HEK293 (cell line): ENCODE data around the gene PHACTR2.

ENCODE experiments used
- CTCF ChIA-PET: fragments of 350-600 bp; formaldehyde crosslinking; extraction: SDS; loops from one replicate; lab custom pipeline; 2021; ENCODE audit warnings: antibody characterized with exemption; lab: Yijun Ruan, JAX
- POLR2A ChIA-PET: fragments of 300-600 bp; formaldehyde crosslinking; extraction: SDS; loops from one replicate; lab custom pipeline; 2020; ENCODE audit warnings: antibody characterized with exemption, inconsistent platforms; lab: Yijun Ruan, JAX
- H3K27ac ChIP-seq: fragments of 200-500 bp; sonication (Bioruptor generic); 2 replicates; pipeline ENCODE4 v1.5.1; 2014; ENCODE audit warnings: low read depth, low read length, control low read depth, inconsistent platforms; ENCODE audit errors: extremely low read depth
- H3K36me3 ChIP-seq, 2 experiments: fragments of 200-500 bp in 1 of 2; sonication (Bioruptor generic) in 1 of 2; 1 replicate in 1 of 2; 2 replicates in 1 of 2; pipeline ENCODE4 v1.5.1; 2014 to 2017; ENCODE audit warnings: inconsistent platforms in 2 of 2, low read length in 2 of 2; ENCODE audit not compliant: control insufficient read depth in 2 of 2, insufficient read depth in 1 of 2
- H3K4me1 ChIP-seq: fragments of 200-500 bp; sonication (Bioruptor generic); 2 replicates; pipeline ENCODE4 v1.5.1; 2014; ENCODE audit warnings: mild to moderate bottlenecking, low read length, inconsistent platforms; ENCODE audit not compliant: control insufficient read depth, insufficient read depth
- H3K4me3 ChIP-seq: 2 replicates; pipeline ENCODE4 v1.5.1; 2011; ENCODE audit warnings: low read depth, mild to moderate bottlenecking, control low read depth, low read length, moderate library complexity
- H3K9me3 ChIP-seq: fragments of 200-500 bp; sonication (Bioruptor generic); 2 replicates; pipeline ENCODE4 v1.5.1; 2014; ENCODE audit warnings: low read depth, low read length, inconsistent platforms; ENCODE audit not compliant: control insufficient read depth, insufficient read depth
- HOXC10 ChIP-seq: sonication (generic); formaldehyde crosslinking; IDR thresholded peaks from 2 replicates; pipeline ENCODE4 v1.8.1; 2023; ENCODE audit warnings: mild to moderate bottlenecking, missing genetic modification reagents
- MYNN ChIP-seq: fragments of 450-650 bp; formaldehyde crosslinking; IDR thresholded peaks from 2 replicates; pipeline ENCODE4 v1.5.1; 2016; ENCODE audit warnings: missing biosample characterization, missing genetic modification characterization, borderline replicate concordance
- PRDM1 ChIP-seq: fragments of 450-650 bp; formaldehyde crosslinking; IDR thresholded peaks from 2 replicates; pipeline ENCODE4; 2016; ENCODE audit warnings: missing biosample characterization, missing genetic modification characterization
- ZBTB7A ChIP-seq: fragments of 450-650 bp; formaldehyde crosslinking; IDR thresholded peaks from 2 replicates; pipeline ENCODE4 v1.5.1; 2016; ENCODE audit warnings: low read depth, missing biosample characterization, missing genetic modification characterization
- ZBTB8A ChIP-seq: fragments of 450-650 bp; formaldehyde crosslinking; IDR thresholded peaks from 2 replicates; pipeline ENCODE4 v1.5.1; 2016; ENCODE audit warnings: missing biosample characterization, missing genetic modification characterization
- ZNF114 ChIP-seq: fragments of 450-650 bp; formaldehyde crosslinking; IDR thresholded peaks from 2 replicates; pipeline ENCODE4 v1.5.0; 2017; ENCODE audit warnings: missing biosample characterization, missing genetic modification characterization
- ZNF155 ChIP-seq: fragments of 450-650 bp; formaldehyde crosslinking; IDR thresholded peaks from 2 replicates; pipeline ENCODE4 v1.5.1; 2016; ENCODE audit warnings: missing biosample characterization, missing genetic modification characterization
- ZNF239 ChIP-seq: fragments of 450-650 bp; formaldehyde crosslinking; IDR thresholded peaks from 2 replicates; pipeline ENCODE4 v1.5.1; 2016; ENCODE audit warnings: missing biosample characterization, missing genetic modification characterization
- ZNF324 ChIP-seq: fragments of 450-650 bp; formaldehyde crosslinking; IDR thresholded peaks from 2 replicates; pipeline ENCODE4 v1.5.1; 2016; ENCODE audit warnings: missing biosample characterization, missing genetic modification characterization
- ZNF366 ChIP-seq: fragments of 450-650 bp; formaldehyde crosslinking; conservative IDR thresholded peaks from 2 replicates; pipeline ENCODE4 v1.5.1; 2016; ENCODE audit warnings: missing biosample characterization, missing genetic modification characterization
- ZNF423 ChIP-seq: fragments of 450-650 bp; formaldehyde crosslinking; IDR thresholded peaks from 2 replicates; pipeline ENCODE4 v1.5.1; 2016; ENCODE audit warnings: missing biosample characterization, missing genetic modification characterization
- ZNF510 ChIP-seq: fragments of 450-650 bp; formaldehyde crosslinking; IDR thresholded peaks from 2 replicates; pipeline ENCODE4 v1.5.1; 2018; ENCODE audit warnings: mild to moderate bottlenecking, missing genetic modification characterization, missing biosample characterization; ENCODE audit not compliant: insufficient replicate concordance
- ZNF585B ChIP-seq: fragments of 450-650 bp; formaldehyde crosslinking; IDR thresholded peaks from 2 replicates; pipeline ENCODE4 v1.5.1; 2016; ENCODE audit warnings: missing biosample characterization, missing genetic modification characterization
- TF ChIP-seq, protein P1 (sequence below): fragments of 450-650 bp; formaldehyde crosslinking; conservative IDR thresholded peaks from 2 replicates; pipeline ENCODE4 v1.5.1; 2016; ENCODE audit warnings: low read depth, missing biosample characterization, missing genetic modification characterization
- TF ChIP-seq, protein P2 (sequence below): fragments of 450-650 bp; formaldehyde crosslinking; IDR thresholded peaks from 2 replicates; pipeline ENCODE4 v1.5.1; 2016; ENCODE audit warnings: missing biosample characterization, missing genetic modification characterization
- TF ChIP-seq, protein P3 (sequence below): fragments of 450-650 bp; formaldehyde crosslinking; IDR thresholded peaks from 2 replicates; pipeline ENCODE4 v1.5.1; 2016; ENCODE audit warnings: missing biosample characterization, missing genetic modification characterization
- TF ChIP-seq, protein P4 (sequence below): fragments of 450-650 bp; formaldehyde crosslinking; IDR thresholded peaks from 2 replicates; pipeline ENCODE4 v1.5.1; 2017; ENCODE audit warnings: missing biosample characterization, missing genetic modification characterization
- TF ChIP-seq, protein P5 (sequence below): fragments of 450-650 bp; formaldehyde crosslinking; IDR thresholded peaks from 2 replicates; pipeline ENCODE4 v1.5.1; 2016; ENCODE audit warnings: missing biosample characterization, missing genetic modification characterization

PHACTR2 gene

DNA sequence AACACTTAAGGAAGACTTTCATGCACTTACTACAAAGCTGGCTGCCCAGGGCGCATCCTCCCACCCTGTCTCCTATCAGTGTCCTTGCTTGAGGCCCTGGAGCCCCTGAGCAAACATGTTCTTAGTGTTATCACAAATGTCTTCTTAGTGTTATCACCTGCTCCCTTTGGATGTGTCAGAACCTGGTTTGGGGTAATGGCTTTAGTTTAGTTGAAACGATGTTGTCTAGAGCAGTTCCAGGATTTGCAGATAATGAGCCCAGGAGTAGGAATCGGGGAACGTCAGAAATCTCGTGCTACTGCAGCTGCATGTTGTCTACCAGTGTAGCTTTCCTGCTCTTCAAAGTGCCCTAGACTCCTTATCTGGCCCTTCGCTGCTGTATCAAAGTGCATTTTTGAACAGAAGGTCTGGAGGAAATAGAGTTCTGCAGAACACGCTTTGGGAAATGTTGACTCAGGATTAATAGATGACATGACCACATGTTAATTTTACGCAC is 69.6 kb downstream of the PHACTR2 start (continued):
- TF ChIP-seq ZNF239 (tag by site-specific recombination) (no peak), ZBTB7A (tag by site-specific recombination) (no peak), PRDM1 (tag by site-specific recombination) (no peak), ZBTB8A (no peak)
- TF ChIP-seq, protein P1, sequence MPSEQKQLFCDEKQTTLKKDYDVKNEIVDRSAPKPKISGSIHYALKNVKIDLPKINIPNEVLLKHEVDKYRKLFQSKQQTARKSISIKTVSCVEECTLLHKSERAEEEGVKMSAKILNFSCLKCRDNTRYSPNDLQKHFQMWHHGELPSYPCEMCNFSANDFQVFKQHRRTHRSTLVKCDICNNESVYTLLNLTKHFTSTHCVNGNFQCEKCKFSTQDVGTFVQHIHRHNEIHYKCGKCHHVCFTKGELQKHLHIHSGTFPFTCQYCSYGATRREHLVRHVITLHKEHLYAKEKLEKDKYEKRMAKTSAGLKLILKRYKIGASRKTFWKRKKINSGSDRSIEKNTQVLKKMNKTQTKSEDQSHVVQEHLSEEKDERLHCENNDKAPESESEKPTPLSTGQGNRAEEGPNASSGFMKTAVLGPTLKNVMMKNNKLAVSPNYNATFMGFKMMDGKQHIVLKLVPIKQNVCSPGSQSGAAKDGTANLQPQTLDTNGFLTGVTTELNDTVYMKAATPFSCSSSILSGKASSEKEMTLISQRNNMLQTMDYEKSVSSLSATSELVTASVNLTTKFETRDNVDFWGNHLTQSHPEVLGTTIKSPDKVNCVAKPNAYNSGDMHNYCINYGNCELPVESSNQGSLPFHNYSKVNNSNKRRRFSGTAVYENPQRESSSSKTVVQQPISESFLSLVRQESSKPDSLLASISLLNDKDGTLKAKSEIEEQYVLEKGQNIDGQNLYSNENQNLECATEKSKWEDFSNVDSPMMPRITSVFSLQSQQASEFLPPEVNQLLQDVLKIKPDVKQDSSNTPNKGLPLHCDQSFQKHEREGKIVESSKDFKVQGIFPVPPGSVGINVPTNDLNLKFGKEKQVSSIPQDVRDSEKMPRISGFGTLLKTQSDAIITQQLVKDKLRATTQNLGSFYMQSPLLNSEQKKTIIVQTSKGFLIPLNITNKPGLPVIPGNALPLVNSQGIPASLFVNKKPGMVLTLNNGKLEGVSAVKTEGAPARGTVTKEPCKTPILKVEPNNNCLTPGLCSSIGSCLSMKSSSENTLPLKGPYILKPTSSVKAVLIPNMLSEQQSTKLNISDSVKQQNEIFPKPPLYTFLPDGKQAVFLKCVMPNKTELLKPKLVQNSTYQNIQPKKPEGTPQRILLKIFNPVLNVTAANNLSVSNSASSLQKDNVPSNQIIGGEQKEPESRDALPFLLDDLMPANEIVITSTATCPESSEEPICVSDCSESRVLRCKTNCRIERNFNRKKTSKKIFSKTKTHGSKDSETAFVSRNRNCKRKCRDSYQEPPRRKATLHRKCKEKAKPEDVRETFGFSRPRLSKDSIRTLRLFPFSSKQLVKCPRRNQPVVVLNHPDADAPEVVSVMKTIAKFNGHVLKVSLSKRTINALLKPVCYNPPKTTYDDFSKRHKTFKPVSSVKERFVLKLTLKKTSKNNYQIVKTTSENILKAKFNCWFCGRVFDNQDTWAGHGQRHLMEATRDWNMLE (tag by site-specific recombination): no peak
- TF ChIP-seq, all 188 proteins: peak for 0

DNA sequence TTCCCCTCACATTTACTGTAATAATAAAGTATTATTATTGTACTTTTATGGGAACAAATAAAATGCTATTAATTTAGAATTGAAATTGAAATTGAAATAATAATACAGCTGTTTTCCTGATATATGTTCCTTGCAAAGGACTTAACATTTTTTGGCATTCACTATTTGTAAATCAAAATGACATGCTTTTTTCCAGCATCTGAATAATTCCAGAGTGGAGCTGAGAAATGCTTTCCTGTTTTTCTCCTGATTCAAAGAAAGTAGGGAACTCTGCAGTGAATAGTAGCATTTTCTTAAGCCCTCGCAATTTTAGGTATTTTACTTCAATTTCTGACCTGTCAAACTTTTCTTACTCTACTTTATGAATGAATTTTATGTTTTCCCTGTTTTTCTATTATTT is 72.1 kb downstream of the PHACTR2 start:
- peaks cover 34% of the 10 kb centered on the region for H3K4me1 ChIP-seq
- H3K27ac ChIP-seq: no peak overlapping the region
- CTCF ChIA-PET: interaction anchor here (0.7 to 1.2 kb wide), 3 partner anchors 54 to 237 kb away, joined by 5 read pairs; no protein-coding TSS in a partner anchor
- TF ChIP-seq, protein P2, sequence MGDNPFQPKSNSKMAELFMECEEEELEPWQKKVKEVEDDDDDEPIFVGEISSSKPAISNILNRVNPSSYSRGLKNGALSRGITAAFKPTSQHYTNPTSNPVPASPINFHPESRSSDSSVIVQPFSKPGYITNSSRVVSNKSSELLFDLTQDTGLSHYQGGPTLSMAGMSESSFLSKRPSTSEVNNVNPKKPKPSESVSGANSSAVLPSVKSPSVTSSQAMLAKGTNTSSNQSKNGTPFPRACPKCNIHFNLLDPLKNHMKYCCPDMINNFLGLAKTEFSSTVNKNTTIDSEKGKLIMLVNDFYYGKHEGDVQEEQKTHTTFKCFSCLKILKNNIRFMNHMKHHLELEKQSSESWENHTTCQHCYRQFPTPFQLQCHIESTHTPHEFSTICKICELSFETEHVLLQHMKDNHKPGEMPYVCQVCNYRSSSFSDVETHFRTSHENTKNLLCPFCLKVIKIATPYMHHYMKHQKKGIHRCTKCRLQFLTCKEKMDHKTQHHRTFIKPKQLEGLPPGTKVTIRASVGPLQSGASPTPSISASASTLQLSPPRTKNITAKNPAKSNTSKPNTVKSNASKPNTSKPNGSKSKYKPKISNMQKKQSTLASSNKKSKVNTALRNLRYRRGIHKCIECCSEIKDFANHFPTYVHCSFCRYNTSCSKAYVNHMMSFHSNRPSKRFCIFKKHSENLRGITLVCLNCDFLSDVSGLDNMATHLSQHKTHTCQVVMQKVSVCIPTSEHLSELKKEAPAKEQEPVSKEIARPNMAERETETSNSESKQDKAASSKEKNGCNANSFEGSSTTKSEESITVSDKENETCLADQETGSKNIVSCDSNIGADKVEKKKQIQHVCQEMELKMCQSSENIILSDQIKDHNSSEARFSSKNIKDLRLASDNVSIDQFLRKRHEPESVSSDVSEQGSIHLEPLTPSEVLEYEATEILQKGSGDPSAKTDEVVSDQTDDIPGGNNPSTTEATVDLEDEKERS (tag by site-specific recombination): no peak
- TF ChIP-seq ZNF155 (tag by site-specific recombination): no peak
- TF ChIP-seq ZNF366 (tag by site-specific recombination): no peak
- TF ChIP-seq ZNF423 (tag by site-specific recombination): no peak
- no peak for TF ChIP-seq HOXC10 (CRISPR knock-in tag)
- TF ChIP-seq MYNN: no peak
- TF ChIP-seq ZNF585B (tag by site-specific recombination): no peak
- TF ChIP-seq ZNF510 (tag by site-specific recombination): no peak
- TF ChIP-seq ZNF114 (tag by site-specific recombination): no peak
- TF ChIP-seq, protein P3, sequence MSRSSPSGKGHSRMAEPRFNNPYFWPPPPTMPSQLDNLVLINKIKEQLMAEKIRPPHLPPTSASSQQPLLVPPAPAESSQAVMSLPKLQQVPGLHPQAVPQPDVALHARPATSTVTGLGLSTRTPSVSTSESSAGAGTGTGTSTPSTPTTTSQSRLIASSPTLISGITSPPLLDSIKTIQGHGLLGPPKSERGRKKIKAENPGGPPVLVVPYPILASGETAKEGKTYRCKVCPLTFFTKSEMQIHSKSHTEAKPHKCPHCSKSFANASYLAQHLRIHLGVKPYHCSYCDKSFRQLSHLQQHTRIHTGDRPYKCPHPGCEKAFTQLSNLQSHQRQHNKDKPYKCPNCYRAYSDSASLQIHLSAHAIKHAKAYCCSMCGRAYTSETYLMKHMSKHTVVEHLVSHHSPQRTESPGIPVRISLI: no peak
- no peaks in the 10 kb centered on the region for H3K36me3 ChIP-seq
- POLR2A ChIA-PET: no interaction called here
- no peak overlapping the region for H3K4me3 ChIP-seq
- no peaks in the 10 kb centered on the region for H3K9me3 ChIP-seq

DNA sequence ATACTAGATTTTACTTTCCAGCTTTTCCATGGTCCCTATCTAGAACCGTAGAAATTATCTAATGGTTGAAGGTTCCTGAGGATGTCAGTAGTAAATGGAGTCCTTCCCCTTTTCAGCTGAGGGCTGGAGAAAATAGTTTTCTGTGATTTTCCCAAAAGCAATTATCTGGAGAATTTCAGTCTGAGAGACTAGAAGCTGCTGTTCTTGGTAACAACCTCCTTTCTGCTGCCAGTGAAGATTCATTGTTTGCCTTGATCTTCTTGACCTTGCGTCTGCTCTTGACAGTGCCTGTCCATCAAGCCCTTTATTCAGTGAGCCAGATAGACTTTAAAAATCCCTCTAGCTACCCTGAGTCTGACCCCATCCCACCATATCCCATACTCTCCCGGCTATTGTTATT is 73.1 kb downstream of the PHACTR2 start:
- H3K4me1 ChIP-seq: peaks cover 39% of the 10 kb centered on the region
- no peak overlapping the region for H3K4me3 ChIP-seq
- TF ChIP-seq, protein P4, sequence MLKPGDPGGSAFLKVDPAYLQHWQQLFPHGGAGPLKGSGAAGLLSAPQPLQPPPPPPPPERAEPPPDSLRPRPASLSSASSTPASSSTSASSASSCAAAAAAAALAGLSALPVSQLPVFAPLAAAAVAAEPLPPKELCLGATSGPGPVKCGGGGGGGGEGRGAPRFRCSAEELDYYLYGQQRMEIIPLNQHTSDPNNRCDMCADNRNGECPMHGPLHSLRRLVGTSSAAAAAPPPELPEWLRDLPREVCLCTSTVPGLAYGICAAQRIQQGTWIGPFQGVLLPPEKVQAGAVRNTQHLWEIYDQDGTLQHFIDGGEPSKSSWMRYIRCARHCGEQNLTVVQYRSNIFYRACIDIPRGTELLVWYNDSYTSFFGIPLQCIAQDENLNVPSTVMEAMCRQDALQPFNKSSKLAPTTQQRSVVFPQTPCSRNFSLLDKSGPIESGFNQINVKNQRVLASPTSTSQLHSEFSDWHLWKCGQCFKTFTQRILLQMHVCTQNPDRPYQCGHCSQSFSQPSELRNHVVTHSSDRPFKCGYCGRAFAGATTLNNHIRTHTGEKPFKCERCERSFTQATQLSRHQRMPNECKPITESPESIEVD: peak; percentile 84
- TF ChIP-seq ZNF324 (tag by site-specific recombination): no peak
- TF ChIP-seq PRDM1 (tag by site-specific recombination): 0 out of 2 replicates have a peak, but pooled peaks have one; percentile 13
- TF ChIP-seq, protein P5, sequence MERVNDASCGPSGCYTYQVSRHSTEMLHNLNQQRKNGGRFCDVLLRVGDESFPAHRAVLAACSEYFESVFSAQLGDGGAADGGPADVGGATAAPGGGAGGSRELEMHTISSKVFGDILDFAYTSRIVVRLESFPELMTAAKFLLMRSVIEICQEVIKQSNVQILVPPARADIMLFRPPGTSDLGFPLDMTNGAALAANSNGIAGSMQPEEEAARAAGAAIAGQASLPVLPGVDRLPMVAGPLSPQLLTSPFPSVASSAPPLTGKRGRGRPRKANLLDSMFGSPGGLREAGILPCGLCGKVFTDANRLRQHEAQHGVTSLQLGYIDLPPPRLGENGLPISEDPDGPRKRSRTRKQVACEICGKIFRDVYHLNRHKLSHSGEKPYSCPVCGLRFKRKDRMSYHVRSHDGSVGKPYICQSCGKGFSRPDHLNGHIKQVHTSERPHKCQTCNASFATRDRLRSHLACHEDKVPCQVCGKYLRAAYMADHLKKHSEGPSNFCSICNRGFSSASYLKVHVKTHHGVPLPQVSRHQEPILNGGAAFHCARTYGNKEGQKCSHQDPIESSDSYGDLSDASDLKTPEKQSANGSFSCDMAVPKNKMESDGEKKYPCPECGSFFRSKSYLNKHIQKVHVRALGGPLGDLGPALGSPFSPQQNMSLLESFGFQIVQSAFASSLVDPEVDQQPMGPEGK: no peak
- ChIA-PET CTCF (interaction anchor here (1.1 to 1.2 kb wide), 2 partner anchors 8 to 189 kb away, joined by 3 to 5 read pairs; no protein-coding TSS in a partner anchor), POLR2A (no interaction called here)
- H3K9me3 ChIP-seq: no peaks in the 10 kb centered on the region
- H3K27ac ChIP-seq: no peak overlapping the region
- H3K36me3 ChIP-seq: no peaks in the 10 kb centered on the region
